ENCODE results near the gene CACNA1B. TPM values are rescaled to one million over a fixed set of nuclear protein-coding genes. Genes with fewer than 3 reads are reported as not detected.

The CACNA1B gene
- total RNA-seq, 1 donor from 2014 or later: 0.41 TPM

Small RNAs within 50 kb of the gene (microRNA-seq; reads per million reads assigned to microRNA genes)
- gene MIR602: not detected

Measured in Right ventricle myocardium inferior (tissue), 1 donor.